DOHH2 (cell line): Measurements from ENCODE around the gene IRF9.

ENCODE experiments used
- CTCF ChIP-seq: fragments of 200-600 bp; sonication (generic); IDR thresholded peaks from one replicate; pipeline ENCODE4 v1.5.1; 2014; ENCODE audit warnings: antibody characterized with exemption, mild to moderate bottlenecking, low read depth, low read length; ENCODE audit not compliant: poor library complexity, severe bottlenecking
- EZH2phosphoT487 ChIP-seq: fragments of 200-600 bp; sonication (generic); IDR thresholded peaks from 2 replicates; pipeline ENCODE4 v1.6.1; 2017; ENCODE audit warnings: borderline replicate concordance, mild to moderate bottlenecking, antibody characterized with exemption, low read length, moderate library complexity, mixed read lengths

- TF ChIP-seq CTCF (no peak), EZH2phosphoT487 (no peak)
Observed at GRCh38 chr14:24207625-24208024, 46.6 kb downstream of the IRF9 start.
